SW480 (cell line): ENCODE results near the gene SUPT20HL1.
"Not testable (repeated sequence)": the region's sequence is repeated elsewhere in the genome, so short reads cannot be mapped to it uniquely, and the experiment has no call there.

Source experiments
- DNase-seq: peaks from one replicate; pipeline ENCODE4 v3.0.0-alpha.2; 2016; ENCODE audit warnings: low spot score

The SUPT20HL1 gene

GRCh38 chrX:24363432-24364181 lies 3.2 kb downstream of the SUPT20HL1 start:
- DNase-seq = not testable (repeated sequence)

- no peak for DNase-seq
Measured at GRCh38 chrX:24364326-24364725, 3.9 kb downstream of the SUPT20HL1 start.

GRCh38 chrX:24364851-24365538 lies 4.6 kb downstream of the SUPT20HL1 start:
- no peak for DNase-seq

- not testable (repeated sequence) for DNase-seq
Measured at GRCh38 chrX:24366762-24367400, 6.4 kb downstream of the SUPT20HL1 start.

GRCh38 chrX:24369816-24370215 lies 9.4 kb downstream of the SUPT20HL1 start:
- DNase-seq = no peak

GRCh38 chrX:24371391-24371972 lies 11.0 kb downstream of the SUPT20HL1 start:
- DNase-seq = peak; percentile 50

GRCh38 chrX:24372021-24372763 lies 11.8 kb downstream of the SUPT20HL1 start:
- no peak for DNase-seq

GRCh38 chrX:24375600-24376131 lies 15.2 kb downstream of the SUPT20HL1 start:
- no peak for DNase-seq

- DNase-seq = no peak
Measured at GRCh38 chrX:24376403-24376802, 16.0 kb downstream of the SUPT20HL1 start.

- DNase-seq = no peak
Measured at GRCh38 chrX:24377195-24377594, 16.8 kb downstream of the SUPT20HL1 start.

GRCh38 chrX:24377911-24378468 lies 17.6 kb downstream of the SUPT20HL1 start:
- DNase-seq = no peak

GRCh38 chrX:24378706-24379105 lies 18.3 kb downstream of the SUPT20HL1 start:
- no peak for DNase-seq

- DNase-seq = no peak
Measured at GRCh38 chrX:24380262-24381187, 20.1 kb downstream of the SUPT20HL1 start.

GRCh38 chrX:24382315-24382714 lies 21.9 kb downstream of the SUPT20HL1 start:
- not testable (repeated sequence) for DNase-seq

- no peak for DNase-seq
Measured at GRCh38 chrX:24387724-24388123, 27.3 kb downstream of the SUPT20HL1 start.

GRCh38 chrX:24391389-24391788 lies 30.9 kb downstream of the SUPT20HL1 start:
- DNase-seq = no peak

GRCh38 chrX:24391843-24392242 lies 31.4 kb downstream of the SUPT20HL1 start:
- DNase-seq = no peak

- no peak for DNase-seq
Measured at GRCh38 chrX:24392709-24393108, 32.3 kb downstream of the SUPT20HL1 start.

GRCh38 chrX:24395775-24396174 lies 35.3 kb downstream of the SUPT20HL1 start:
- DNase-seq = peak; percentile 79

- DNase-seq = peak; percentile 57
Measured at GRCh38 chrX:24396236-24396930, 35.9 kb downstream of the SUPT20HL1 start.
